ENCODE measurements around the gene EVPLL.
A peak's percentile ranks its signal among the peaks of the same experiment; 100 is the strongest.
"Not testable (repeated sequence)": the region's sequence is repeated elsewhere in the genome, so short reads cannot be mapped to it uniquely, and the experiment has no call there.

EVPLL gene

GRCh38 chr17:18379246-18380146 lies 1.9 kb downstream of the EVPLL start:
- no peak for DNase-seq

DNA sequence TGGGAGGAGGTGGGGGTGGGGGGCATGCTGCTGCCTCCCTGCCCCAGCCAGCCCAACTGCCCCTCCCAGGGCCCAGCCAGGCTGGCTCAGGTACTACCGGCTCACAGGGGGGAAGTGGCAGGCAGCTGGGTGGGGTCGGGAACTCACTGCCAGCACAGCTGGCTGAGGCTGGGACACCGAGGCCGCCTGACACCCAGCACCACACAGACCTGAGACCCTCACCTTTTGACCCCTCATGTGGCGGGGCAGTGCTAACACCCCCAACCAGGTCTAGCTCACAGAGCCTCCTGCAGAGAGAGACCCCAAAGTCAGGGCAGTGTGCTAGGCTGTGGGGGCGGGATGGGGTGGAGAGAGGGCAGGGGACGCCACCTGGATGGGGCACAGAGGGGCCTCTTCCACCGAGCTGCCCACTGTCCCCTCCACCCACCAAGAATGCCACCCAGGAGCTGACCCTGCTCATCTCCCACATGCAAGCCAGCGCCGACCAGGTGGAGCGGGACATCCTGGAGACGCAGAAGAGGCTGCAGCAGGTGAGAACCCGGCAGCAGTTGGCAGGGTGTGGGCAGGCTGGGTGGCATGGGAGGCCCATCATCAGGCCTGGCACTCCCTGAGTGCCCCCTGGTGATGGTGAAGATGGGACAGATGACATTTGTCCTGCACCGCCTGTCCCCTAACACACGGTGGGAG lies 3.0 kb downstream of the EVPLL start:
- no peak for DNase-seq

GRCh38 chr17:18381158-18381952 lies 3.8 kb downstream of the EVPLL start:
- no peak for DNase-seq

DNA sequence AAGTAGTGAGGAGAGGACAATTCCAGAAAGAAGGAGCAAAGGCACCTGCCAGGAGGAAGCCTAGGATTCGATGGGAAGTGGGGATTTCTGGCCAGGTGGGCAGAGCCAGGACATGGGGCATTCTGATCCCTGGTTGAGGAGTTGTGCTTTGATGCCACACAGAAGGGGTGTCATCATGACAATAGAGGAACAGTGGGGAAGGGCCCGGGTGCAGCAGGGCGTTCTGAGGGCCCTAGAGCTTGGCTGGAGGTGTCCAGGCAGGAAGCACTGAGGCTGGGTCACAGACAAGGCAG lies 4.3 kb downstream of the EVPLL start:
- DNase-seq = no peak

DNA sequence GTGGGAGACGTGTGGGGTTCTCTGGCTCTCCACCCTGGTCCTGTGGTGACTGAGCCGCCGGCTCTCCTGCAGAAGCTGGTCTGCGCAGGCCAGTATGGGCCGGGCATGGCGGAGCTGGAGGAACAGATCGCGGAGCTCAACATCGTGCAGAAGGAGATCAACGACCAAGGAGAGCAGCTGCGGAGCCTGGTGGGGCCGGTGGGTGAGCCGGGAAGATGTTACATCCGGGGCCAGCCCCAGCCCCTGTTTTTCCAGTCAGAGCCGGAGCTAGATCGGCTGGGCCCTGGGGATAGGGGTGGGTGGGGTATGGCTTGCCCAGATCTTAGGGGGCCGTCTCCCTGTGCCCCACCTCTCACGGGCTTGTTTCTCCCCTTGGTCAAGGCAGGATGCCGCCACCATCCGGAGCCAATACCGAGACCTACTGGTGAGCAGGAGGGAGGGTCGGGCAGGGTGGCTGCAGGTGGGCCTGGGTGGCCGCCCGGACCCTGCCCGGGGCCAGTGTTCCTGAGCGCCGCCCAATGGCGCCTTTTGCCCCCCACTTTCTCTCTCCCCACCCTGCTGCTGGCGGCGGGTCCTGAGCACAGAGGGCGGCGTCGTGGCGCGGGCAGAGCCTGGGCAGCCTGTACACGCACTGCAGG lies 5.0 kb downstream of the EVPLL start:
- DNase-seq = no peak

GRCh38 chr17:18383079-18383481 lies 5.5 kb downstream of the EVPLL start:
- not testable (repeated sequence) for DNase-seq

- DNase-seq = not testable (repeated sequence)
Observed at GRCh38 chr17:18384271-18384670, 6.7 kb downstream of the EVPLL start.

DNA sequence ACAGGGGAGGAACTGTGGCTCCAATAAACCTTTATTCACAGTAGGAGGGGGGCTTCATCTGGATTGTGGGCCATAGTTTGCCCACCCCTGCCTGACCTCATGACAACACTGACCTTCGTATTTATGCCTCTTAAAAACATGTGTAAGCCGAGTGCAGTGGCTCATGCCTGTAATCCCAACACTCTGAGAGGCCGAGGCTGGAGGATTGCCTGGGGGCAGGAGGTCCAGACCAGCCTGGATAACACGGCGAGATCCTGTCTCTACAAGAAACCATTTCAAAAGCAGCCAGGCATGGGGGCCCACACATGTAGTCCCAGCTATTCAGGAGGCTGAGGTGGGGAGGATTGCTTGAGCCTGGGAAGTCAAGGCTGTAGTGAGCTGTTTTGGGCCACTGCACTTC lies 10.0 kb downstream of the EVPLL start:
- not testable (repeated sequence) for DNase-seq

DNA sequence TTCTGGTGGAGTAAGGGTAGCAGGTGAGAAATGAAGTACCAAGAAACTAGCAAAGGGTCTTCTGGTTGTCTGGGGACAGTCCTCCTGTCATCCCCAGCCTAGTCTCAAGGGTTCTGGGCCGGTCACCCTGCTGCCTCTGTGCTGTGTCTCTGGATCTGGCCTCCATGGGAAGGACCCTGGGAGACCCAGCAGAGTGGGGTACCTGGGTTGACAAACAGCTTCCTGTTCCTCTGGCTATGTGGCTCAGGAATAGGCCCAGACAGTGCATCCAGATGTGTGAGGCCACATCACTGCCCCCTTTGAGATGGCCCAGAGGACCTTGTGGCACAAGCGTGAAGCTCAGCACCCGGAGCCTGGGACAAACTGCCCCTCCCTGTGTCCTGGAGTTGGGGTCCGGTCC lies 10.7 kb downstream of the EVPLL start:
- DNase-seq = not testable (repeated sequence)

- DNase-seq = not testable (repeated sequence)
Observed at GRCh38 chr17:18388728-18389127, 11.2 kb downstream of the EVPLL start.

GRCh38 chr17:18401872-18402590 lies 24.5 kb downstream of the EVPLL start:
- DNase-seq = not testable (repeated sequence)

- DNase-seq = not testable (repeated sequence)
Observed at GRCh38 chr17:18403166-18403565, 25.6 kb downstream of the EVPLL start.

- not testable (repeated sequence) for DNase-seq
Observed at GRCh38 chr17:18403604-18404003, 26.0 kb downstream of the EVPLL start.

DNA sequence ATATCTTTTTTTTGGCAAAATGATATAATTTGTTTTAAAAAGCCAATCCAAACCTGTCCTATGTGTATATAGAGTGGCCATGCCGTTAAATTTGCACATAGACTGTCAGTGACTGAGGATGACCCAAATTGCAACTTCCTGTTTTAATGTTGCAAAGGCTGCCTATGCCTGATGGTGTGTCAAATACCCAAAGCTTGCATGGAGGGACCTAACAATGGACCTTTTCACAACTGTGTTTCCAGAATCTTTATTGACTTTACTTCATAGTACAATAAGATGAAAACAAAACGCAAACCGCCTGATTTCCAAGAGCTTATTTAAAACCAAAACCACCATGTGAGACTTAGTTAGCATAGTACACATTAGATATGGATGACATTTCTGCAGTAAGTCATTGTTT lies 31.3 kb downstream of the EVPLL start:
- not testable (repeated sequence) for DNase-seq

GRCh38 chr17:18409321-18409720 lies 31.7 kb downstream of the EVPLL start:
- not testable (repeated sequence) for DNase-seq

DNA sequence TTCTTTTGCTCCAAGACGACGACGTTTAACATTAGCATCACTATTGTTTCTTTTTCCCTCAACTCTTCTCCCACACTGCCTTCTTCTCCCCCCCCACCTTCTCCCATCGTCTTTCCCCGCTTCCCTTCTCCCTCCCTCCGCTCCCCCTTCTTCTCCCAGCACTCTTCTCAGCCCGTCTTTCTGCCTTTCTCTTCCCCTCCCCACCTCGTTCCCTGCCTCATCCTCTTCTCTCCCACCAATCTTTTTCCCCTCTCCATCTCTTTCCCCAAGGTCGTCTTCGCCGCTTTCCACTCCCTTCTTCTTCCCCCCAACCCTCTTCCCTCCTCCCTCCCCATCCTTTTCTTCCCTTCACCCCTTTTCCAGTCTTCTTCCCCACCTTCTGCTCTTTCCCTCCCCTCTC lies 33.2 kb downstream of the EVPLL start:
- DNase-seq = not testable (repeated sequence)

DNA sequence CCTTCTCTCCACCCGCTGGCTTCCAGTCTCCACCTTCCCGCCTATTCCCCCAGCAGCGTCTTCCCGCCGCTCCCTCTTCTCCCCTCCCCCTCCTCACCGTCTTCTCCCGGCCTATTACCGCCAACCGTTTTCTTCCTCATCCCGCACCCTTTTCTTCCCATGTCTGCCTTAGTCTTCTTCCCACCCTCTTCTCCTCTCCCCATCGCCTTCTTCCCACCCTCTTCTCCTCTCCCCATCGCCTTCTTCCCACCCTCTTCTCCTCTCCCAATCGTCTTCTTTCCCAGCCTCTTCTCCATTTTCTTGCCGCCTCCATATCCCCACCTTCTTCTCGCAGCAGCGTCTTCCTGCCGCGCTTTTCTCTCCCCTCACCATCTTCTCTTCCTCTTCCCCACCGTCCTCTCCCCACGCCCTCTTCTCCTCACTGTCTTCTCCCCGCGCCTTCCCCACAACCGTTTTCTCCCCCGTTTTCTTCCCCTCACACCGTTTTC lies 33.8 kb downstream of the EVPLL start:
- DNase-seq = peak in 1 of 5 donors; percentile 18

DNA sequence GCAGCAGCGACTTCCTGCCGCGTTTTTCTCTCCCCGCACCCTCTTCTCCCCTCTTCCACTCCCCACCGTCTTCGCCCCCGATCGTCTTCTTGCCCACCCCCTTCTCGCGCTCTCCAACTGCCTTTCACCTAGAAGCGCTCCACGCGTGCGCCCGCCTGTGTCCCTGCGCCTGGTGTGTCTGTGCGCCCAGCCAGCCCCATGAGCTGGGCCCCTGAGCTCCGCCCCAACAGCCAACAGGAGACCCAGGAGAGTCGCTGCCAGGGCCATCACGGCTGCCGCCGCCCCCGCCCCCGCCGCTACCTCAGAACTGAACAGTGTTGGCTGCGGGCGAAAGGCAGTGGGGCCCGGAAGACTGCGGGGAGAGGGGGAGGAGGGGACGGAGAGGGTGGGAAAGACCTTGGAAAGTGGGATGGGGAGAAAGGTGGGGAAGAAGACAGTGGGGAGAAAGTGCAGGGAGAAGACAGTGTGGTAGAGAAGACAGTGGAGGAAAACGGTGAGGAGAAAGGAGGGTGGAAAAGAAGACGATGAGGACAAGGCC lies 34.5 kb downstream of the EVPLL start:
- DNase-seq = not testable (repeated sequence)

DNA sequence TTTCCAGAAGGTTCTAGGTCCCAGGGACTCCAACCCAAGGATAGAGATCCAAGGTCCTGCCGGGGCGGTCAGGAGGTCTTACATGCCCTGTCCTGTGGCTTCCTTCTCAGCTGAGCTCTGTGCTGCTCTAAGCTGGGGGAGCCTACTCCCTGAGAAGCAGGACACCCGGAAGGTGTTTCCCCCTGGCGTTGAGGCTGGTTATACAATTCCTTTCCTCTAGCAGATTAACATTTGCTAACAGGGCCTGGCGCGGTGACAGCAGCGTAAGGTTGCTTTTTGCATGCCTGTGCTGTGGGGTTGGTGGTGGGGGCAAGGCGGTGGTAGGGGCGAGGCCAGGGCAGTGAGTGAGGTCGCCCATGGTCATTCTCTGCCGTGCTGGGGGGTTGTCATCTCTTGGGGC lies 43.9 kb downstream of the EVPLL start:
- DNase-seq = not testable (repeated sequence)

GRCh38 chr17:18422464-18422863 lies 44.9 kb downstream of the EVPLL start:
- not testable (repeated sequence) for DNase-seq

DNA sequence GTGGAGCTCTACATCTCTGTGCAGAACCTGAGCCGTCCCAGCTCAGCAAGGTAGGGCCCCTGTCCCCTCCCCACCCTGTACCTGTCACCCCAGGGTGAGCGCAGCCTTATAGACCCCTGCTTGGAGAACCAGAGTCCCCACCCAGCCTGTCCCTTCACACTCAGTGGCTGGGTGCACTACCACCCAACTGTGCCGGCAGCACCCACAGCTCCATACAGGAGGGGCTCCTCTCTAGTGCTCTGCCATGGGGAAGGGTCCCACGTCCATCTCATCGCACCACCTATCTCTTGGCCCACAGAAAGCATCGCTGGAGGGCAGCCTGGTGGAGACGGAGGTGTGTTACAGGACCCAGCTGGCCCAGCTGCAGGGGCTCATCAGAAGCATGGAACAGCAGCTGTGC lies 45.4 kb downstream of the EVPLL start:
- not testable (repeated sequence) for DNase-seq

GRCh38 chr17:18425593-18425992 lies 48.0 kb downstream of the EVPLL start:
- DNase-seq = not testable (repeated sequence)
